BJ (cell line): ENCODE measurements around the gene ASIC3. TPM values are rescaled to one million over a fixed set of nuclear protein-coding genes. Genes with fewer than 3 reads are reported as not detected.

Experiments used
- CTCF ChIA-PET: fragments of 350-600 bp; formaldehyde crosslinking; extraction: SDS; loops from one replicate; lab custom pipeline; 2021; ENCODE audit warnings: antibody characterized with exemption, inconsistent platforms; lab: Yijun Ruan, JAX
- POLR2A ChIA-PET: fragments of 300-600 bp; sonication (Branson Sonifier 250); formaldehyde crosslinking; extraction: SDS; loops from one replicate; lab custom pipeline; 2021; ENCODE audit warnings: antibody characterized with exemption; lab: Charles Lee
- DNase-seq: peaks from one replicate; pipeline ENCODE4 v3.0.0-alpha.2; 2011; ENCODE audit warnings: low read depth
- H3K27me3 ChIP-seq: 2 replicates; pipeline ENCODE4 v1.6.0; 2011; ENCODE audit warnings: low read length; ENCODE audit not compliant: control insufficient read depth, insufficient read depth
- H3K36me3 ChIP-seq: 2 replicates; pipeline ENCODE4 v1.5.1; 2011; ENCODE audit warnings: low read length; ENCODE audit not compliant: control insufficient read depth, insufficient read depth
- H3K4me3 ChIP-seq: 2 replicates; pipeline ENCODE4 v1.5.1; 2011; ENCODE audit warnings: low read depth, mild to moderate bottlenecking, control low read depth, low read length
- polyA plus RNA-seq: library from polyadenylated mRNA; depleted of rRNA; stranded (reverse); fragments of >200 nt; gene quantifications from 2 replicates; pipeline ENCODE4 v1.2.3, GENCODE V29; 2011
- TF ChIP-seq, protein P1 (sequence below): IDR thresholded peaks from 2 replicates; pipeline ENCODE4 v1.5.1; 2011; ENCODE audit warnings: low read depth, mild to moderate bottlenecking, control low read depth, inconsistent platforms, low read length, moderate library complexity; ENCODE audit not compliant: insufficient read depth

Gene ASIC3
- polyA plus RNA-seq, 1 experiment, result 0.45 TPM

DNA sequence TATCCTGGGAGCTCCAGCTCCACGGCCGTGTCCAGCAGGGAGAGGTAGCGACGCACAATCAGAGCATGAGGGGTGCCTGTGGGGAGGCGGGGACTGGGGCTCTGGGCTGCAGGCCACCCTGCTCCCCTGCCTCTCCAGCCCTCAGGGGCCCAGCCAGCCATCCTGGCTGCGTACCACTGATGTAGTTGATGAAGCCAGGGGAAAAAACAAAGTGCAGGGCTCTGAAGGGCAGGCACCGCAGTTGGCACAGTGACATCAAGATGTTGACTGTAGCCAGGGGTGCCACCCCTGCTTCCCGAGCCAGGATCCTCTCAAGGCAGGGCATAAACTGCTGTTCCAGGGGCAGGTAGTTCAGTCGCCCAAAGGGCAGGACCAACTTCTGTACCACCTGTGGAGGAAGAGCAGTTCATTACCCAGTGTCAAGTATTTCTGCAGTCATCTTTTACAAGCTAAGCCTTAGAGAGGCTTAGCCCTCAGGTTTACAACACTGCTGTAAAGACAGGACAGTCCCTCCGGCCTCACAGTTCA is 29.4 kb downstream of the ASIC3 start:
- Histone ChIP-seq H3K27me3 (no peaks in the 10 kb centered on the region), H3K4me3 (no peak overlapping the region), H3K36me3 (peaks cover 26% of the 10 kb centered on the region)
- ChIA-PET POLR2A (no interaction called here), CTCF (interaction anchor here (0.5 to 1.9 kb wide), 8 partner anchors 8 to 203 kb away, joined by 3 to 6 read pairs (median 4); no protein-coding TSS in a partner anchor)
- no peak for DNase-seq
- TF ChIP-seq, protein P1, sequence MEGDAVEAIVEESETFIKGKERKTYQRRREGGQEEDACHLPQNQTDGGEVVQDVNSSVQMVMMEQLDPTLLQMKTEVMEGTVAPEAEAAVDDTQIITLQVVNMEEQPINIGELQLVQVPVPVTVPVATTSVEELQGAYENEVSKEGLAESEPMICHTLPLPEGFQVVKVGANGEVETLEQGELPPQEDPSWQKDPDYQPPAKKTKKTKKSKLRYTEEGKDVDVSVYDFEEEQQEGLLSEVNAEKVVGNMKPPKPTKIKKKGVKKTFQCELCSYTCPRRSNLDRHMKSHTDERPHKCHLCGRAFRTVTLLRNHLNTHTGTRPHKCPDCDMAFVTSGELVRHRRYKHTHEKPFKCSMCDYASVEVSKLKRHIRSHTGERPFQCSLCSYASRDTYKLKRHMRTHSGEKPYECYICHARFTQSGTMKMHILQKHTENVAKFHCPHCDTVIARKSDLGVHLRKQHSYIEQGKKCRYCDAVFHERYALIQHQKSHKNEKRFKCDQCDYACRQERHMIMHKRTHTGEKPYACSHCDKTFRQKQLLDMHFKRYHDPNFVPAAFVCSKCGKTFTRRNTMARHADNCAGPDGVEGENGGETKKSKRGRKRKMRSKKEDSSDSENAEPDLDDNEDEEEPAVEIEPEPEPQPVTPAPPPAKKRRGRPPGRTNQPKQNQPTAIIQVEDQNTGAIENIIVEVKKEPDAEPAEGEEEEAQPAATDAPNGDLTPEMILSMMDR, result no peak

DNA sequence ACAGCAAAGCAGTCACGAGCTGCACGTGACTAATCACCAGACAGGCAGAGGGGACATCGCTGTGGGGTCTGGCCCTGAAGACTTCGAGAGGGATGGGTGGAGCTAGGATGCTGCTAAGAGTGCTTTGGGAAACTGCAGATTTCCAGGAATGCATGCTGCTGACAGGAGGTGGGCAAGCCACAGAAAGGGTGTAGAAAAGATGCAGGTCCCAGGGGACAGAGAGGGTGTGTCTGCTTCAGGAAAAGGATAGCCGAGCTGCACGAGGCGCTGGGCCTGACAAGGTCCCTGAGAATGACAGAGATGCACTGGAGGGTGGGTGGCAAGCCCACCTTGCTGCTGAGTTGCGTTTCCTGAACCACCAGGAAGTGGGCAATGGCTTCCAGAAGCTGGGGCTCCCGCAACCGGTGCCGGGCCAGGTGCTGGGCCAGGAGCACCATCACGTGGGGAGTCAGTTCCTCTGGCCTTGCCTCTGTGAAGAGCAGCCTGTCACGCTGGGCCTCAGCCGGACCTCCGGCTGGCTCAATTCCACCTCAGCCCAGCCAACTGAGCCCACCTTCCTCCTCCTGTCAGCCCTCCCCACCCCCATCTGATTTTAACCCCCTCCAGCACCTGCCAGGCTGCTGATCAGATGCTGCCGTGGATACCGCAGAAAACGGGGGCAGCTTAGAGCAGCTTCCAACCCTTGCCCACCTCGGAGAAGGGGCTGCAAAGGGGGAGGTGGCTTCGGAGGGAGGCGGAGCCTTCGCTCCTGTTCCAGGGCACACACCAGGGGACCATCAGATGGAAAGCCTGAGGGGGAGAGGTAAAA is 30.1 kb downstream of the ASIC3 start:
- no peak for DNase-seq
- H3K36me3 ChIP-seq, result peaks cover 26% of the 10 kb centered on the region

DNA sequence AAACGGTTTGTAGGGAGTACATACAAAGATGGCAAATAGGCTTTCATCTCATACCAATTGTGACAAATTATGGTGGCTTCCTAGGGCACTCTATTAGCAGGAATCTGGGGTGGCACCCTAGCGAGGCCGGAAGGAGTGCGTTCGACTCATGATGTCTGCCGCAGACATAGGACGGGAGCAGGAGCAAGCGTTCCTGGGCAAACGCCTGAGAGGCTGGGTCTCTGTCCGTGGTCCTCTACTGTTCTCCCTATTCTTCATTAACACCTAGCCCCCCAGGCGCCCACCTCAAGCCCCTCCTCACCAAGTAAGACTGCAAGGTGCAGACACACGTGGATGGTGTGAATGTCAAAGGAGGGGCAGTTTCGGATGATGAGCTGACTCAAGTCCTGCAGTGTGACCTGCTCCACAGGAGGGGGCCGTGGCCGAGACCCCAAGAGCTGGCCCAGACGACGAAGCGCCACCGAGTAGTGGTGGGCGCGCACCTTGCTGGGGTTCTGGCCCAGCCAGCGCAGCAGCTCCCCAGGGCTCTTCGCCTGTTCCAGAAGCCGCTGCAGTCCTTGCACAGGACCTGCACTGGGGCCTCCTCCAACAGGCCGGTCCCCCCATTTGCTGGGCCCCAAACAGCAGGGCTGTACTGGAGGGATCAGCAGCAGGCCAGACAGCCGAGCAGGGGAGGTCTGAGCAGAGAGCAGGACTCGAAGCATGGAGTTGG is 31.0 kb downstream of the ASIC3 start:
- Histone ChIP-seq H3K27me3 (no peaks in the 10 kb centered on the region), H3K4me3 (peak overlapping the region; percentile 79), H3K36me3 (peaks cover 18% of the 10 kb centered on the region)
- TF ChIP-seq, protein P1, result no peak
- ChIA-PET CTCF (interaction anchor here (0.6 kb wide), 1 partner anchor 459 kb away, joined by 3 read pairs; no protein-coding TSS in a partner anchor), POLR2A (no interaction called here)
- DNase-seq, result no peak

More for the DNA sequence above, 30.1 kb downstream of the ASIC3 start:
- TF ChIP-seq, protein P1, result no peak
- CTCF ChIA-PET, result interaction anchor here (0.5 to 1.6 kb wide), 4 partner anchors 33 to 460 kb away, joined by 3 to 6 read pairs (median 3); no protein-coding TSS in a partner anchor
- POLR2A ChIA-PET, result no interaction called here
- Histone ChIP-seq H3K4me3 (no peak overlapping the region), H3K27me3 (no peaks in the 10 kb centered on the region)

DNA sequence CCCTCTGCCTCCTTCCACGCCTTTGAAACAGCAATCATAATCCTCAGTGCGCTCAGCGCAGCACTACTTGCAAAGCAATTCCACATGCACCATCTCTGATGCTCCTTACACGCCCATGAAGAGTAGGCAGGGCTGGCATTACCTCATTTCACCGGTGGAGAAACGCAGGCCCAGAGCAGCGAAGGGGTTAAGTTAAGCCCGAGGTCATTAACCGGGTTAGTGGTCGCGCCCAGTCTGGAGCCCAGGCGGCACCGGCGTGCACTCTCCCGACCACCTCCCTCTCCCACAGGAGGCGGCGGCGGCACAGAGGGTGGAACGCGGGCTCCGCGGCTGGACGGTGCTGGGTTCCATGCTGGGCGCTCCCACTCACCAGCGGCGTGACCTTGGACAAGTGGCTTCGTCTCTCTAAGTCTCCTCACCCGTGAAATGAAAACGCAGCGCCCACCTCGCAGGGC is 31.8 kb downstream of the ASIC3 start:
- TF ChIP-seq, protein P1, result no peak
- Histone ChIP-seq H3K36me3 (peaks cover 16% of the 10 kb centered on the region), H3K27me3 (no peaks in the 10 kb centered on the region), H3K4me3 (peak overlapping the region; percentile 79)
- ChIA-PET CTCF (interaction anchor here (0.9 to 2.1 kb wide), 2 partner anchors 19 to 34 kb away, joined by 3 to 5 read pairs; no protein-coding TSS in a partner anchor), POLR2A (no interaction called here)
- DNase-seq, result no peak
